Esophagus muscularis mucosa (tissue), 4 donors: Measurements from ENCODE around the gene PTPRN2. TPM values are rescaled to one million over a fixed set of nuclear protein-coding genes. Genes with fewer than 3 reads are reported as not detected.

Experiments
- DNase-seq: peaks from one replicate; pipeline ENCODE4 v3.0.0-alpha.2; 2017; ENCODE audit errors: extremely low spot score
- H3K27ac ChIP-seq, 4 donors: fragments of 200-600 bp; sonication (generic); replicated peaks in 1 of 4; 1 replicate in 3 of 4; 2 replicates in 1 of 4; pipeline ENCODE4 v1.5.1; 2016 to 2019; ENCODE audit warnings: mild to moderate bottlenecking in 1 of 4
- H3K27me3 ChIP-seq, 4 donors: fragments of 200-600 bp; sonication (generic); one replicate each; pipeline versions ENCODE4 v1.5.1 to v1.6.0; 2016 to 2019
- H3K36me3 ChIP-seq, 4 donors: fragments of 200-600 bp; sonication (generic); one replicate each; pipeline ENCODE4 v1.5.1; 2016 to 2019
- H3K4me1 ChIP-seq, 4 donors: fragments of 200-600 bp; sonication (generic); one replicate each; pipeline ENCODE4 v1.5.1; 2016 to 2019
- H3K4me3 ChIP-seq, 4 donors: fragments of 200-600 bp; sonication (generic); 1 replicate in 2 of 4; 2 replicates in 2 of 4; pipeline ENCODE4 v1.5.1; 2016 to 2019; ENCODE audit warnings: mild to moderate bottlenecking in 4 of 4, moderate library complexity in 1 of 4
- H3K9me3 ChIP-seq, 4 donors: fragments of 200-600 bp; sonication (generic); 1 replicate in 3 of 4; 2 replicates in 1 of 4; pipeline ENCODE4 v1.5.1; 2016 to 2019
- CTCF ChIP-seq, 3 experiments: fragments of 200-600 bp in 2 of 3; fragments of 450-650 bp in 1 of 3; sonication (generic) in 2 of 3; IDR thresholded peaks; one replicate each; pipeline ENCODE4 v1.5.1; 2017 to 2019; ENCODE audit warnings: antibody characterized with exemption in 3 of 3, mild to moderate bottlenecking in 2 of 3, moderate library complexity in 1 of 3
- EP300 ChIP-seq: sonication (generic); formaldehyde crosslinking; IDR thresholded peaks from one replicate; pipeline ENCODE4 v1.6.1; 2017; ENCODE audit warnings: antibody characterized with exemption
- POLR2A ChIP-seq: fragments of 450-650 bp; IDR thresholded peaks from one replicate; pipeline ENCODE4 v1.6.1; 2017; ENCODE audit warnings: antibody characterized with exemption, moderate library complexity, mild to moderate bottlenecking, low read depth
- POLR2AphosphoS5 ChIP-seq, 2 donors: sonication (generic); formaldehyde crosslinking; IDR thresholded peaks; one replicate each; pipeline ENCODE4 v1.6.1; 2017; ENCODE audit warnings: antibody characterized with exemption in 2 of 2
- WGBS: methylation state at CpG from one replicate; pipeline ENCODE4 v1.1.5; 2018; 5-methylcytosine and 5-hydroxymethylcytosine counted together
- intact Hi-C: fragments of 100-400 bp; cut with DNase I; formaldehyde crosslinking; loops from one replicate; pipeline ENCODE4 v1.15.1; 2023
- total RNA-seq, 4 donors: library from RNA; depleted of rRNA; stranded (reverse); fragments of >200 nt; gene quantifications; one replicate each; pipeline versions ENCODE4 v1.1.0 to v1.2.1, GENCODE V29; 2016

PTPRN2 gene
- total RNA-seq, 4 donors from 2014 or later = 2.1 to 3.1 (median 3.1) TPM

- no peak overlapping the region for H3K27ac ChIP-seq
- 86% methylated on average over 27 of the region's 28 CpGs for WGBS
- TF ChIP-seq POLR2AphosphoS5 (IDR thresholded peaks at IDR 0.05) = no peak
- no peak for TF ChIP-seq POLR2A
- no peak for TF ChIP-seq EP300
- TF ChIP-seq CTCF (IDR thresholded peaks at IDR 0.05) = no peak
- no peak for DNase-seq
- no peaks in the 10 kb centered on the region for H3K9me3 ChIP-seq
- H3K4me3 ChIP-seq = no peak overlapping the region
- peaks cover 0 to 52% (median 0%) of the 10 kb centered on the region in 4 donors for H3K27me3 ChIP-seq
- no peaks in the 10 kb centered on the region for H3K4me1 ChIP-seq
- no peaks in the 10 kb centered on the region for H3K36me3 ChIP-seq
- intact Hi-C loops = no loop called here
Observed at GRCh38 chr7:158268816-158269535, 318.6 kb downstream of the PTPRN2 start.

- no peaks in the 10 kb centered on the region for H3K36me3 ChIP-seq
- H3K4me1 ChIP-seq = no peaks in the 10 kb centered on the region
- no peak for TF ChIP-seq CTCF (IDR thresholded peaks at IDR 0.05)
- no peak for TF ChIP-seq POLR2A
- TF ChIP-seq POLR2AphosphoS5 (IDR thresholded peaks at IDR 0.05) = no peak
- no peak overlapping the region for H3K4me3 ChIP-seq
- WGBS = 81% methylated on average over 29 of the region's 29 CpGs
- DNase-seq = no peak
- H3K27me3 ChIP-seq = peaks cover 0 to 52% (median 0%) of the 10 kb centered on the region in 4 donors
- intact Hi-C loops = no loop called here
- no peak overlapping the region for H3K27ac ChIP-seq
- H3K9me3 ChIP-seq = no peaks in the 10 kb centered on the region
Observed at GRCh38 chr7:158267742-158268435, 319.7 kb downstream of the PTPRN2 start.

GRCh38 chr7:158266817-158267741 lies 320.5 kb downstream of the PTPRN2 start:
- TF ChIP-seq POLR2AphosphoS5 (IDR thresholded peaks at IDR 0.05) = no peak
- no peak for TF ChIP-seq CTCF (IDR thresholded peaks at IDR 0.05)
- TF ChIP-seq EP300 = no peak
- TF ChIP-seq POLR2A = no peak
- 66% methylated on average over 22 of the region's 30 CpGs for WGBS
- intact Hi-C loops = no loop called here
- Histone ChIP-seq H3K36me3 (no peaks in the 10 kb centered on the region), H3K9me3 (no peaks in the 10 kb centered on the region), H3K4me3 (no peak overlapping the region), H3K27ac (no peak overlapping the region), H3K27me3 (peaks cover 0 to 48% (median 0%) of the 10 kb centered on the region in 4 donors), H3K4me1 (no peaks in the 10 kb centered on the region)
- DNase-seq = no peak

- no peaks in the 10 kb centered on the region for H3K9me3 ChIP-seq
- intact Hi-C loops = no loop called here
- H3K4me1 ChIP-seq = no peaks in the 10 kb centered on the region
- H3K27ac ChIP-seq = no peak overlapping the region
- DNase-seq = no peak
- H3K36me3 ChIP-seq = no peaks in the 10 kb centered on the region
- no peak overlapping the region for H3K4me3 ChIP-seq
- TF ChIP-seq EP300 = no peak
- no peak for TF ChIP-seq POLR2A
- TF ChIP-seq CTCF (IDR thresholded peaks at IDR 0.05) = no peak
- TF ChIP-seq POLR2AphosphoS5 (IDR thresholded peaks at IDR 0.05) = no peak
- 92% methylated on average over 11 of the region's 12 CpGs for WGBS
- H3K27me3 ChIP-seq = peaks cover 0 to 42% (median 0%) of the 10 kb centered on the region in 4 donors
Observed at GRCh38 chr7:158266426-158266816, 321.2 kb downstream of the PTPRN2 start.
